ENCODE results near the gene LRRN2. TPM values are rescaled to one million over a fixed set of nuclear protein-coding genes. Genes with fewer than 3 reads are reported as not detected.

LRRN2 gene
- polyA plus RNA-seq, 1 of the 3 experiments (the other 2 are of a cell fraction) = not detected

DNA sequence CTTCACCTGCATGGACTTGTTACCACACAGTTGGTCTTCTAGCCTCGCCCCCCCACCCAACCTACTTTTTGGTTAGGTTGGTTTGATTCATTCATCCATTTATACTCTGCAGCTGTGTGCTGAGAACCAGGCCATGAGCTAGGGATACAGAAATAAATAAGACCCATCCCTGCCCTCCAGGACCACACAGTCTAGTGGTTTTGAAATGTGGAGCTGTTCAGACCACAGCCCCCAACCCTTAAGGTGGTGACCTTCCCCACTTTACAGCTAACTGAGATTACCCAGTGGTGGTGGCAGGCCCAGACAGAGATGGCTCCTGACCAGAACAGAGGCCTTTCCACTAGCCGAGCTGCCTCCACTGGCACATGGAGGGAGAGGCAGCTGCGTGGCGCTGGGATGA, 37.0 kb downstream of the LRRN2 start:
- Histone ChIP-seq H3K9me3 (no peaks in the 10 kb centered on the region), H3K4me2 (no peak overlapping the region), H3K27ac (ENCODE audit: low read depth in 2 of 2, low read length in 1 of 2) (no peak overlapping the region), H2AFZ (ENCODE audit: low read depth) (no peak overlapping the region), H3K4me3 (ENCODE audit: low read depth in 2 of 2, low read length in 1 of 2) (no peak overlapping the region), H3K79me2 (ENCODE audit: insufficient read depth) (no peaks in the 10 kb centered on the region), H3K36me3 (replicated peaks in 1 of 2; ENCODE audit: control insufficient read depth in 1 of 2, insufficient read depth in 2 of 2, low read length in 1 of 2) (no peaks in the 10 kb centered on the region), H3K9me2 (no peaks in the 10 kb centered on the region), H3F3A (replicated peaks; ENCODE audit: insufficient read depth) (no peaks in the 10 kb centered on the region), H3K9ac (no peak overlapping the region), H3K27me3 (ENCODE audit: insufficient read depth) (no peaks in the 10 kb centered on the region; the same call in 1 of the 2 replicates), H4K20me1 (ENCODE audit: insufficient read depth) (no peaks in the 10 kb centered on the region), H3K4me1 (ENCODE audit: control insufficient read depth in 1 of 2, insufficient read depth in 2 of 2, low read depth in 1 of 2, low read length in 1 of 2) (peaks cover 0 to 5% of the 10 kb centered on the region in 2 experiments; a peak in 1 of 4 replicates)
- TF ChIP-seq, protein P1, sequence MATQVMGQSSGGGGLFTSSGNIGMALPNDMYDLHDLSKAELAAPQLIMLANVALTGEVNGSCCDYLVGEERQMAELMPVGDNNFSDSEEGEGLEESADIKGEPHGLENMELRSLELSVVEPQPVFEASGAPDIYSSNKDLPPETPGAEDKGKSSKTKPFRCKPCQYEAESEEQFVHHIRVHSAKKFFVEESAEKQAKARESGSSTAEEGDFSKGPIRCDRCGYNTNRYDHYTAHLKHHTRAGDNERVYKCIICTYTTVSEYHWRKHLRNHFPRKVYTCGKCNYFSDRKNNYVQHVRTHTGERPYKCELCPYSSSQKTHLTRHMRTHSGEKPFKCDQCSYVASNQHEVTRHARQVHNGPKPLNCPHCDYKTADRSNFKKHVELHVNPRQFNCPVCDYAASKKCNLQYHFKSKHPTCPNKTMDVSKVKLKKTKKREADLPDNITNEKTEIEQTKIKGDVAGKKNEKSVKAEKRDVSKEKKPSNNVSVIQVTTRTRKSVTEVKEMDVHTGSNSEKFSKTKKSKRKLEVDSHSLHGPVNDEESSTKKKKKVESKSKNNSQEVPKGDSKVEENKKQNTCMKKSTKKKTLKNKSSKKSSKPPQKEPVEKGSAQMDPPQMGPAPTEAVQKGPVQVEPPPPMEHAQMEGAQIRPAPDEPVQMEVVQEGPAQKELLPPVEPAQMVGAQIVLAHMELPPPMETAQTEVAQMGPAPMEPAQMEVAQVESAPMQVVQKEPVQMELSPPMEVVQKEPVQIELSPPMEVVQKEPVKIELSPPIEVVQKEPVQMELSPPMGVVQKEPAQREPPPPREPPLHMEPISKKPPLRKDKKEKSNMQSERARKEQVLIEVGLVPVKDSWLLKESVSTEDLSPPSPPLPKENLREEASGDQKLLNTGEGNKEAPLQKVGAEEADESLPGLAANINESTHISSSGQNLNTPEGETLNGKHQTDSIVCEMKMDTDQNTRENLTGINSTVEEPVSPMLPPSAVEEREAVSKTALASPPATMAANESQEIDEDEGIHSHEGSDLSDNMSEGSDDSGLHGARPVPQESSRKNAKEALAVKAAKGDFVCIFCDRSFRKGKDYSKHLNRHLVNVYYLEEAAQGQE (IDR thresholded peaks at IDR 0.05; ENCODE audit: low read depth, low read length) = no peak
- TF ChIP-seq, protein P2, sequence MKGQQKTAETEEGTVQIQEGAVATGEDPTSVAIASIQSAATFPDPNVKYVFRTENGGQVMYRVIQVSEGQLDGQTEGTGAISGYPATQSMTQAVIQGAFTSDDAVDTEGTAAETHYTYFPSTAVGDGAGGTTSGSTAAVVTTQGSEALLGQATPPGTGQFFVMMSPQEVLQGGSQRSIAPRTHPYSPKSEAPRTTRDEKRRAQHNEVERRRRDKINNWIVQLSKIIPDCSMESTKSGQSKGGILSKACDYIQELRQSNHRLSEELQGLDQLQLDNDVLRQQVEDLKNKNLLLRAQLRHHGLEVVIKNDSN (IDR thresholded peaks at IDR 0.05; ENCODE audit: borderline replicate concordance, low read depth) = no peak
- no peak for TF ChIP-seq ELF1 (IDR thresholded peaks at IDR 0.05)
- TF ChIP-seq, protein P3, sequence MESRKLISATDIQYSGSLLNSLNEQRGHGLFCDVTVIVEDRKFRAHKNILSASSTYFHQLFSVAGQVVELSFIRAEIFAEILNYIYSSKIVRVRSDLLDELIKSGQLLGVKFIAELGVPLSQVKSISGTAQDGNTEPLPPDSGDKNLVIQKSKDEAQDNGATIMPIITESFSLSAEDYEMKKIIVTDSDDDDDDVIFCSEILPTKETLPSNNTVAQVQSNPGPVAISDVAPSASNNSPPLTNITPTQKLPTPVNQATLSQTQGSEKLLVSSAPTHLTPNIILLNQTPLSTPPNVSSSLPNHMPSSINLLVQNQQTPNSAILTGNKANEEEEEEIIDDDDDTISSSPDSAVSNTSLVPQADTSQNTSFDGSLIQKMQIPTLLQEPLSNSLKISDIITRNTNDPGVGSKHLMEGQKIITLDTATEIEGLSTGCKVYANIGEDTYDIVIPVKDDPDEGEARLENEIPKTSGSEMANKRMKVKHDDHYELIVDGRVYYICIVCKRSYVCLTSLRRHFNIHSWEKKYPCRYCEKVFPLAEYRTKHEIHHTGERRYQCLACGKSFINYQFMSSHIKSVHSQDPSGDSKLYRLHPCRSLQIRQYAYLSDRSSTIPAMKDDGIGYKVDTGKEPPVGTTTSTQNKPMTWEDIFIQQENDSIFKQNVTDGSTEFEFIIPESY (IDR thresholded peaks at IDR 0.05; ENCODE audit: borderline replicate concordance, low read depth) = no peak
- no peak for TF ChIP-seq JUND (IDR thresholded peaks at IDR 0.05)
- no peak for TF ChIP-seq MXI1 (IDR thresholded peaks at IDR 0.05; ENCODE audit: low read depth, low read length)
- TF ChIP-seq TAF1 (IDR thresholded peaks at IDR 0.05; ENCODE audit: borderline replicate concordance, low read depth, low read length) = no peak
- TF ChIP-seq TEAD4 (IDR thresholded peaks at IDR 0.05; ENCODE audit: borderline replicate concordance, insufficient read depth) = no peak
- WGBS (ENCODE audit: low lambda C conversion rate) = 59% methylated on average over 4 of the region's 4 CpGs
- ChIA-PET POLR2A (no interaction called here), CTCF (interaction anchor here (1.0 to 3.3 kb wide), 2 partner anchors 143 to 159 kb away, joined by 3 to 11 read pairs; no protein-coding TSS in a partner anchor)
- no peak for DNase-seq

DNA sequence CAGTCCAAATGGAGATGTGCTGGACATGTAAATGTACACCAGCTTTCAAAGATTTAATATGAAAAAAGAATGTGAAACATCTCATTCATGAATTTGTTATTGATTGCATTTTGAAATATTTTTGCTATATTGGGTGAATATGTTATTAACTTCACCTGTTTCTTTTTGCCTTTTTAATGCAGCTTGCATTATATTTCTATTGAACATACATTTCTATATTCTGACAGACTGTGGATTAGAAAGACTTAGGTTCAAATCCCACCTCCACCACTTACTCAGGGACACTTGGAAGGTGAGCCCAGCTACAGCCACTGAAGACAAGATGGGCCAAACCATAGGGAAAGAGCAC, 37.8 kb downstream of the LRRN2 start:
- H3K27ac ChIP-seq (ENCODE audit: low read depth in 2 of 2, low read length in 1 of 2) = no peak overlapping the region
- H2AFZ ChIP-seq (ENCODE audit: low read depth) = no peak overlapping the region
- ChIA-PET POLR2A (no interaction called here), CTCF (interaction anchor here (0.9 to 3.3 kb wide), 3 partner anchors 15 to 159 kb away, joined by 3 to 11 read pairs (median 3); no protein-coding TSS in a partner anchor)
- H3K9me3 ChIP-seq = no peaks in the 10 kb centered on the region
- no peak overlapping the region for H3K4me3 ChIP-seq (ENCODE audit: low read depth in 2 of 2, low read length in 1 of 2)
- H3K9me2 ChIP-seq = no peaks in the 10 kb centered on the region
- no peaks in the 10 kb centered on the region for H4K20me1 ChIP-seq (ENCODE audit: insufficient read depth)
- no peaks in the 10 kb centered on the region for H3K36me3 ChIP-seq (replicated peaks in 1 of 2; ENCODE audit: control insufficient read depth in 1 of 2, insufficient read depth in 2 of 2, low read length in 1 of 2)
- no peak overlapping the region for H3K4me2 ChIP-seq
- H3K9ac ChIP-seq = no peak overlapping the region
- DNase-seq = no peak
- no peaks in the 10 kb centered on the region; the same call in 1 of the 2 replicates for H3K27me3 ChIP-seq (ENCODE audit: insufficient read depth)
- no peaks in the 10 kb centered on the region for H3F3A ChIP-seq (replicated peaks; ENCODE audit: insufficient read depth)
- H3K79me2 ChIP-seq (ENCODE audit: insufficient read depth) = no peaks in the 10 kb centered on the region
- H3K4me1 ChIP-seq (ENCODE audit: control insufficient read depth in 1 of 2, insufficient read depth in 2 of 2, low read depth in 1 of 2, low read length in 1 of 2) = peaks cover 0 to 5% of the 10 kb centered on the region in 2 experiments; a peak in 1 of 4 replicates
- TF ChIP-seq CHD2 (IDR thresholded peaks at IDR 0.05; ENCODE audit: low read length, partially characterized antibody) = no peak
- no peak for TF ChIP-seq TCF12 (IDR thresholded peaks at IDR 0.05)
- TF ChIP-seq EZH2phosphoT487 (IDR thresholded peaks at IDR 0.05; ENCODE audit: borderline replicate concordance, low read depth) = no peak
- TF ChIP-seq EP300 (IDR thresholded peaks at IDR 0.05; ENCODE audit: borderline replicate concordance in 1 of 2, low read depth in 1 of 2, low read length in 1 of 2) = no peak
- no peak for TF ChIP-seq FOXJ3 (CRISPR knock-in tag; IDR thresholded peaks at IDR 0.05)
- TF ChIP-seq JUND (IDR thresholded peaks at IDR 0.05) = no peak
- TF ChIP-seq, protein P2 (IDR thresholded peaks at IDR 0.05; ENCODE audit: borderline replicate concordance, low read depth) = no peak
- TF ChIP-seq, protein P3 (IDR thresholded peaks at IDR 0.05; ENCODE audit: borderline replicate concordance, low read depth) = no peak
- TF ChIP-seq MEF2A (IDR thresholded peaks at IDR 0.05; ENCODE audit: borderline replicate concordance, low read depth) = no peak
- TF ChIP-seq, protein P4, sequence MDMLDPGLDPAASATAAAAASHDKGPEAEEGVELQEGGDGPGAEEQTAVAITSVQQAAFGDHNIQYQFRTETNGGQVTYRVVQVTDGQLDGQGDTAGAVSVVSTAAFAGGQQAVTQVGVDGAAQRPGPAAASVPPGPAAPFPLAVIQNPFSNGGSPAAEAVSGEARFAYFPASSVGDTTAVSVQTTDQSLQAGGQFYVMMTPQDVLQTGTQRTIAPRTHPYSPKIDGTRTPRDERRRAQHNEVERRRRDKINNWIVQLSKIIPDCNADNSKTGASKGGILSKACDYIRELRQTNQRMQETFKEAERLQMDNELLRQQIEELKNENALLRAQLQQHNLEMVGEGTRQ (IDR thresholded peaks at IDR 0.05; ENCODE audit: borderline replicate concordance, low read depth, low read length) = no peak
- TF ChIP-seq RXRA (IDR thresholded peaks at IDR 0.05; ENCODE audit: borderline replicate concordance, low read depth) = no peak
- no peak for TF ChIP-seq FOXM1 (IDR thresholded peaks at IDR 0.05; ENCODE audit: low read depth)
